Measurements from ENCODE around the gene NOXRED1. TPM values are rescaled to one million over a fixed set of nuclear protein-coding genes. Genes with fewer than 3 reads are reported as not detected.
A peak's percentile ranks its signal among the peaks of the same experiment; 100 is the strongest.

NOXRED1 gene
- total and polyA plus RNA-seq, 4 experiments from 2014 or later, result 1.1 TPM; not detected in 2

GRCh38 chr14:77369285-77369684 is 54.0 kb downstream of the NOXRED1 start:
- Mint-ChIP-seq H3K36me3 (no peaks in the 10 kb centered on the region), H3K27me3 (no peaks in the 10 kb centered on the region), H3K4me1 (peaks cover 30 to 45% (median 36%) of the 10 kb centered on the region in 4 donors), H3K27ac (peak overlapping the region; percentile 14 to 84 (median 75)), H3K4me3 (peak overlapping the region in 7 of 8 donors; percentile 23 to 67 (median 56)), H3K9me3 (no peaks in the 10 kb centered on the region)
- no peaks in the 10 kb centered on the region for H3K36me3 ChIP-seq (ENCODE audit: insufficient read depth, low read length)
- H3K27me3 ChIP-seq (ENCODE audit: insufficient read depth, low read length), result no peaks in the 10 kb centered on the region
- no peak overlapping the region for H3K4me3 ChIP-seq (ENCODE audit: low read length in 2 of 2)
- peaks cover 45% of the 10 kb centered on the region for H3K4me1 ChIP-seq (ENCODE audit: insufficient read depth, low read length)
- peak; percentile 17 to 57 (median 38) for DNase-seq
- H3K9me3 ChIP-seq (ENCODE audit: control insufficient read depth in 1 of 2, low read length in 2 of 2), result no peaks in the 10 kb centered on the region
- CTCF ChIA-PET (ENCODE audit: partially characterized antibody), result interaction anchor here (0.6 to 1.2 kb wide), 3 partner anchors 23 to 89 kb away, joined by 3 to 5 read pairs (median 5); partner anchors contain the start of gene AHSA1
- POLR2A ChIA-PET (ENCODE audit: partially characterized antibody), result interaction anchor here (1.2 kb wide), 1 partner anchor 48 kb away, joined by 4 read pairs; the partner anchor contains the start of gene GSTZ1
- intact Hi-C loops (cut with micrococcal nuclease), result no loop called here
- no peak overlapping the region for H3K27ac ChIP-seq (ENCODE audit: low read depth, low read length)

GRCh38 chr14:77364146-77364545 is 59.2 kb downstream of the NOXRED1 start:
- intact Hi-C loops (cut with micrococcal nuclease), result no loop called here
- H3K27me3 Mint-ChIP-seq, result no peaks in the 10 kb centered on the region
- CTCF ChIA-PET (ENCODE audit: partially characterized antibody), result no interaction called here
- H3K27me3 ChIP-seq (ENCODE audit: insufficient read depth, low read length), result no peaks in the 10 kb centered on the region
- DNase-seq, result no peak
- H3K36me3 ChIP-seq (ENCODE audit: insufficient read depth, low read length), result no peaks in the 10 kb centered on the region
- H3K4me3 ChIP-seq (ENCODE audit: low read length in 2 of 2), result no peak overlapping the region
- H3K27ac Mint-ChIP-seq, result peak overlapping the region in 1 of 7 donors; percentile 38
- H3K36me3 Mint-ChIP-seq, result peaks cover 0 to 6% of the 10 kb centered on the region in 2 donors
- peaks cover 6% of the 10 kb centered on the region for H3K4me1 ChIP-seq (ENCODE audit: insufficient read depth, low read length)
- H3K4me3 Mint-ChIP-seq, result no peak overlapping the region
- POLR2A ChIA-PET (ENCODE audit: partially characterized antibody), result no interaction called here
- no peaks in the 10 kb centered on the region for H3K9me3 ChIP-seq (ENCODE audit: control insufficient read depth in 1 of 2, low read length in 2 of 2)
- H3K27ac ChIP-seq (ENCODE audit: low read depth, low read length), result no peak overlapping the region
- H3K9me3 Mint-ChIP-seq, result peaks cover 0 to 3% (median 0%) of the 10 kb centered on the region in 8 donors
- peaks cover 8 to 27% (median 20%) of the 10 kb centered on the region in 4 donors for H3K4me1 Mint-ChIP-seq

- intact Hi-C loops (cut with micrococcal nuclease), result no loop called here
- no peak for DNase-seq
- Mint-ChIP-seq H3K36me3 (peaks cover 0 to 6% of the 10 kb centered on the region in 2 donors), H3K4me1 (peaks cover 3 to 20% (median 12%) of the 10 kb centered on the region in 4 donors), H3K9me3 (peaks cover 0 to 3% (median 0%) of the 10 kb centered on the region in 8 donors), H3K27me3 (no peaks in the 10 kb centered on the region), H3K4me3 (no peak overlapping the region), H3K27ac (no peak overlapping the region)
- POLR2A ChIA-PET (ENCODE audit: partially characterized antibody), result no interaction called here
- Histone ChIP-seq H3K36me3 (ENCODE audit: insufficient read depth, low read length) (no peaks in the 10 kb centered on the region), H3K4me3 (ENCODE audit: low read length in 2 of 2) (no peak overlapping the region), H3K4me1 (ENCODE audit: insufficient read depth, low read length) (no peaks in the 10 kb centered on the region), H3K27ac (ENCODE audit: low read depth, low read length) (no peak overlapping the region), H3K9me3 (ENCODE audit: control insufficient read depth in 1 of 2, low read length in 2 of 2) (no peaks in the 10 kb centered on the region), H3K27me3 (ENCODE audit: insufficient read depth, low read length) (no peaks in the 10 kb centered on the region)
- CTCF ChIA-PET (ENCODE audit: partially characterized antibody), result no interaction called here
These were observed 63.7 kb downstream of the NOXRED1 start for GRCh38 chr14:77359626-77360025.

- no peaks in the 10 kb centered on the region for H3K36me3 ChIP-seq (ENCODE audit: insufficient read depth, low read length)
- H3K4me3 Mint-ChIP-seq, result no peak overlapping the region
- H3K27me3 Mint-ChIP-seq, result no peaks in the 10 kb centered on the region
- H3K27ac Mint-ChIP-seq, result no peak overlapping the region
- H3K4me1 ChIP-seq (ENCODE audit: insufficient read depth, low read length), result no peaks in the 10 kb centered on the region
- H3K9me3 Mint-ChIP-seq, result no peaks in the 10 kb centered on the region
- H3K9me3 ChIP-seq (ENCODE audit: control insufficient read depth in 1 of 2, low read length in 2 of 2), result no peaks in the 10 kb centered on the region
- no peak overlapping the region for H3K27ac ChIP-seq (ENCODE audit: low read depth, low read length)
- ChIA-PET CTCF (ENCODE audit: partially characterized antibody) (interaction anchor here (3.0 kb wide), 1 partner anchor 41 kb away, joined by 8 read pairs; no protein-coding TSS in a partner anchor), POLR2A (ENCODE audit: partially characterized antibody) (no interaction called here)
- no peak for DNase-seq
- no peak overlapping the region for H3K4me3 ChIP-seq (ENCODE audit: low read length in 2 of 2)
- H3K4me1 Mint-ChIP-seq, result peaks cover 0 to 10% (median 7%) of the 10 kb centered on the region in 4 donors
- intact Hi-C loops (cut with micrococcal nuclease), result no loop called here
- H3K27me3 ChIP-seq (ENCODE audit: insufficient read depth, low read length), result no peaks in the 10 kb centered on the region
- peaks cover 0 to 6% of the 10 kb centered on the region in 2 donors for H3K36me3 Mint-ChIP-seq
These were observed 66.4 kb downstream of the NOXRED1 start for GRCh38 chr14:77356899-77357298.

- Mint-ChIP-seq H3K27me3 (no peaks in the 10 kb centered on the region), H3K27ac (no peak overlapping the region), H3K9me3 (no peaks in the 10 kb centered on the region), H3K4me1 (peaks cover 0 to 7% (median 2%) of the 10 kb centered on the region in 4 donors), H3K4me3 (no peak overlapping the region), H3K36me3 (peaks cover 0 to 2% of the 10 kb centered on the region in 2 donors)
- intact Hi-C loops (cut with micrococcal nuclease), result no loop called here
- ChIA-PET POLR2A (ENCODE audit: partially characterized antibody) (no interaction called here), CTCF (ENCODE audit: partially characterized antibody) (interaction anchor here (3.0 kb wide), 1 partner anchor 40 kb away, joined by 8 read pairs; no protein-coding TSS in a partner anchor)
- Histone ChIP-seq H3K36me3 (ENCODE audit: insufficient read depth, low read length) (no peaks in the 10 kb centered on the region), H3K4me3 (ENCODE audit: low read length in 2 of 2) (no peak overlapping the region), H3K27me3 (ENCODE audit: insufficient read depth, low read length) (no peaks in the 10 kb centered on the region), H3K4me1 (ENCODE audit: insufficient read depth, low read length) (no peaks in the 10 kb centered on the region), H3K27ac (ENCODE audit: low read depth, low read length) (no peak overlapping the region), H3K9me3 (ENCODE audit: control insufficient read depth in 1 of 2, low read length in 2 of 2) (no peaks in the 10 kb centered on the region)
- DNase-seq, result no peak
These were observed 67.5 kb downstream of the NOXRED1 start for GRCh38 chr14:77355811-77356210.

GRCh38 chr14:77353469-77354141 is 69.7 kb downstream of the NOXRED1 start:
- H3K27ac Mint-ChIP-seq, result peak overlapping the region in 2 of 7 donors; percentile 23 to 49
- ChIA-PET CTCF (ENCODE audit: partially characterized antibody) (interaction anchor here (1.3 kb wide), 1 partner anchor 9 kb away, joined by 3 read pairs; no protein-coding TSS in a partner anchor), POLR2A (ENCODE audit: partially characterized antibody) (no interaction called here)
- Histone ChIP-seq H3K9me3 (ENCODE audit: control insufficient read depth in 1 of 2, low read length in 2 of 2) (no peaks in the 10 kb centered on the region), H3K27ac (ENCODE audit: low read depth, low read length) (no peak overlapping the region), H3K36me3 (ENCODE audit: insufficient read depth, low read length) (no peaks in the 10 kb centered on the region), H3K27me3 (ENCODE audit: insufficient read depth, low read length) (no peaks in the 10 kb centered on the region), H3K4me1 (ENCODE audit: insufficient read depth, low read length) (no peaks in the 10 kb centered on the region), H3K4me3 (ENCODE audit: low read length in 2 of 2) (no peak overlapping the region)
- peaks cover 15 to 17% of the 10 kb centered on the region in 2 donors for H3K36me3 Mint-ChIP-seq
- peaks cover 0 to 4% (median 1%) of the 10 kb centered on the region in 4 donors for H3K4me1 Mint-ChIP-seq
- H3K9me3 Mint-ChIP-seq, result no peaks in the 10 kb centered on the region
- H3K27me3 Mint-ChIP-seq, result no peaks in the 10 kb centered on the region
- intact Hi-C loops (cut with micrococcal nuclease), result no loop called here
- H3K4me3 Mint-ChIP-seq, result no peak overlapping the region
- no peak for DNase-seq

GRCh38 chr14:77347751-77348150 is 75.6 kb downstream of the NOXRED1 start:
- ChIA-PET POLR2A (ENCODE audit: partially characterized antibody) (no interaction called here), CTCF (ENCODE audit: partially characterized antibody) (no interaction called here)
- Mint-ChIP-seq H3K9me3 (no peaks in the 10 kb centered on the region), H3K27me3 (no peaks in the 10 kb centered on the region), H3K27ac (peak overlapping the region in 1 of 7 donors; percentile 13), H3K4me1 (no peaks in the 10 kb centered on the region), H3K4me3 (no peak overlapping the region), H3K36me3 (peaks cover 33 to 40% of the 10 kb centered on the region in 2 donors)
- Histone ChIP-seq H3K4me3 (ENCODE audit: low read length in 2 of 2) (no peak overlapping the region), H3K27ac (ENCODE audit: low read depth, low read length) (no peak overlapping the region), H3K4me1 (ENCODE audit: insufficient read depth, low read length) (no peaks in the 10 kb centered on the region), H3K27me3 (ENCODE audit: insufficient read depth, low read length) (no peaks in the 10 kb centered on the region), H3K36me3 (ENCODE audit: insufficient read depth, low read length) (no peaks in the 10 kb centered on the region), H3K9me3 (ENCODE audit: control insufficient read depth in 1 of 2, low read length in 2 of 2) (no peaks in the 10 kb centered on the region)
- intact Hi-C loops (cut with micrococcal nuclease), result no loop called here
- no peak for DNase-seq
